Inferior parietal cortex (tissue), 1 donor: ENCODE data around the gene TRAF5.
"Not testable (repeated sequence)": the region's sequence is repeated elsewhere in the genome, so short reads cannot be mapped to it uniquely, and the experiment has no call there.

ENCODE experiments used
- DNase-seq: peaks from one replicate; pipeline ENCODE4 v3.0.0-alpha.2; 2016; ENCODE audit errors: extremely low spot score

Gene TRAF5

GRCh38 chr1:211344152-211344618, 17.6 kb downstream of the TRAF5 start:
- no peak for DNase-seq

- DNase-seq: no peak
Measured at GRCh38 chr1:211345719-211346118, 19.1 kb downstream of the TRAF5 start.

- DNase-seq: no peak
Measured at GRCh38 chr1:211347077-211347844, 20.6 kb downstream of the TRAF5 start.

- no peak for DNase-seq
Measured at GRCh38 chr1:211348547-211348946, 21.9 kb downstream of the TRAF5 start.

GRCh38 chr1:211349741-211350140, 23.1 kb downstream of the TRAF5 start:
- DNase-seq: no peak

GRCh38 chr1:211352055-211352454, 25.4 kb downstream of the TRAF5 start:
- DNase-seq: not testable (repeated sequence)

- DNase-seq: no peak
Measured at GRCh38 chr1:211352465-211352864, 25.8 kb downstream of the TRAF5 start.

- no peak for DNase-seq
Measured at GRCh38 chr1:211352985-211353515, 26.4 kb downstream of the TRAF5 start.

GRCh38 chr1:211353562-211354212, 27.1 kb downstream of the TRAF5 start:
- no peak for DNase-seq

- no peak for DNase-seq
Measured at GRCh38 chr1:211355873-211356272, 29.2 kb downstream of the TRAF5 start.

GRCh38 chr1:211356723-211357407, 30.2 kb downstream of the TRAF5 start:
- DNase-seq: peak; percentile 33

- DNase-seq: no peak
Measured at GRCh38 chr1:211358685-211359084, 32.1 kb downstream of the TRAF5 start.

GRCh38 chr1:211359876-211360275, 33.2 kb downstream of the TRAF5 start:
- no peak for DNase-seq

GRCh38 chr1:211361202-211361601, 34.6 kb downstream of the TRAF5 start:
- DNase-seq: peak; percentile 40

- DNase-seq: no peak
Measured at GRCh38 chr1:211369640-211370039, 43.0 kb downstream of the TRAF5 start.

- no peak for DNase-seq
Measured at GRCh38 chr1:211370669-211371068, 44.0 kb downstream of the TRAF5 start.

GRCh38 chr1:211371406-211372105, 44.9 kb downstream of the TRAF5 start:
- DNase-seq: no peak

- DNase-seq: no peak
Measured at GRCh38 chr1:211372463-211372862, 45.8 kb downstream of the TRAF5 start.

GRCh38 chr1:211375146-211375818, 48.6 kb downstream of the TRAF5 start:
- DNase-seq: no peak

GRCh38 chr1:211375949-211376348, 49.3 kb downstream of the TRAF5 start:
- no peak for DNase-seq

GRCh38 chr1:211376807-211377470, 50.3 kb downstream of the TRAF5 start:
- no peak for DNase-seq
